Femur (tissue), 1 donor: ENCODE data around the gene NSMCE1.

Source experiments
- DNase-seq: peaks from one replicate; pipeline ENCODE4 v3.0.0-alpha.2; 2017

The NSMCE1 gene

GRCh38 chr16:27268376-27269299, at the start of gene NSMCE1:
TSS of gene NSMCE1 (minus strand) at chr16:27268772. CDS start at chr16:27257570, 11,202 bp downstream.
- DNase-seq: peak; percentile 98

- no peak for DNase-seq
Measured at GRCh38 chr16:27317738-27318391, 49.3 kb upstream of the NSMCE1 start.

GRCh38 chr16:27317320-27317719, 48.7 kb upstream of the NSMCE1 start:
- no peak for DNase-seq

- no peak for DNase-seq
Measured at GRCh38 chr16:27316038-27316680, 47.6 kb upstream of the NSMCE1 start.

- DNase-seq: no peak
Measured at GRCh38 chr16:27315333-27316037, 46.9 kb upstream of the NSMCE1 start.

GRCh38 chr16:27314986-27315332, 46.4 kb upstream of the NSMCE1 start:
- no peak for DNase-seq

- peak; percentile 75 for DNase-seq
Measured at GRCh38 chr16:27314161-27314723, 45.7 kb upstream of the NSMCE1 start.

- peak; percentile 77 for DNase-seq
Measured at GRCh38 chr16:27313422-27314160, 45.0 kb upstream of the NSMCE1 start, which contains the start of gene IL4R. TSS of gene IL4R (plus strand) at chr16:27313974. CDS start at chr16:27340204, 26,230 bp downstream.

GRCh38 chr16:27312580-27313421, 44.2 kb upstream of the NSMCE1 start:
- no peak for DNase-seq

GRCh38 chr16:27311897-27312303, 43.3 kb upstream of the NSMCE1 start:
- DNase-seq: no peak

GRCh38 chr16:27311448-27311830, 42.9 kb upstream of the NSMCE1 start:
- no peak for DNase-seq

- DNase-seq: no peak
Measured at GRCh38 chr16:27310576-27311447, 42.2 kb upstream of the NSMCE1 start.

GRCh38 chr16:27308792-27309191, 40.2 kb upstream of the NSMCE1 start:
- DNase-seq: no peak

- DNase-seq: no peak
Measured at GRCh38 chr16:27305839-27306442, 37.4 kb upstream of the NSMCE1 start.

GRCh38 chr16:27304881-27305745, 36.5 kb upstream of the NSMCE1 start:
- DNase-seq: no peak

GRCh38 chr16:27304102-27304501, 35.5 kb upstream of the NSMCE1 start:
- DNase-seq: no peak

- no peak for DNase-seq
Measured at GRCh38 chr16:27303256-27304100, 34.9 kb upstream of the NSMCE1 start.
